ENCODE measurements around the gene MOV10. TPM values are rescaled to one million over a fixed set of nuclear protein-coding genes. Genes with fewer than 3 reads are reported as not detected.

MOV10 gene
- total RNA-seq, 4 donors from 2014 or later: 75.3 to 161 (median 143) TPM

DNA sequence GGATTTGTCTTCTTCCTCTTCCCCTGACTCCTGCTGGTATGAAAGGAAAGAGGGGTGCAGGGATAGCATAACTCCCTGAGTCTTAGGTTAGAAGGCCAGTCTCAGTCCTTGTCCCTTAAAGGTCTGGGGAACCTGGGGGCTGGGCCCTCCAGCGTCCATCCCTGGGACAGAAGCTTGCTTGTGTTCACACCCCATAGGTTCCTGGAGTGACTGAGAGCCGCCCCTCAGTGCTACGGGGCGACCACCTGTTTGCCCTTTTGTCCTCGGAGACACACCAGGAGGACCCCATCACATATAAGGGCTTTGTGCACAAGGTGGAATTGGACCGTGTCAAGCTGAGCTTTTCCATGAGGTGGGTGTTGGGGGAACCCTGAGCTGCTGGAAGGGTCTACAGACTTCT is 19.4 kb downstream of the MOV10 start:
- no peaks in the 10 kb centered on the region for H3K9me3 ChIP-seq
- H3K4me1 ChIP-seq: peaks cover 0 to 11% (median 0%) of the 10 kb centered on the region in 4 donors
- H3K36me3 ChIP-seq: peaks cover 0 to 89% (median 0%) of the 10 kb centered on the region in 3 donors
- TF ChIP-seq CTCF (IDR thresholded peaks at IDR 0.05): no peak
- no peaks in the 10 kb centered on the region for H3K27me3 ChIP-seq
- DNase-seq: peak in 1 of 3 donors; percentile 18
- H3K27ac ChIP-seq: no peak overlapping the region
- H3K4me3 ChIP-seq: no peak overlapping the region

- no peak for TF ChIP-seq CTCF (IDR thresholded peaks at IDR 0.05)
- Histone ChIP-seq H3K27me3 (no peaks in the 10 kb centered on the region), H3K4me3 (no peak overlapping the region), H3K27ac (no peak overlapping the region), H3K9me3 (no peaks in the 10 kb centered on the region), H3K4me1 (peaks cover 0 to 17% (median 1%) of the 10 kb centered on the region in 4 donors), H3K36me3 (peaks cover 0 to 86% (median 0%) of the 10 kb centered on the region in 3 donors)
- peak in 1 of 3 donors; percentile 43 for DNase-seq
These were observed 20.0 kb downstream of the MOV10 start for GRCh38 chr1:112694363-112694929.

- H3K27ac ChIP-seq: no peak overlapping the region
- H3K36me3 ChIP-seq: peaks cover 0 to 77% (median 0%) of the 10 kb centered on the region in 3 donors
- no peak overlapping the region for H3K4me3 ChIP-seq
- no peaks in the 10 kb centered on the region for H3K27me3 ChIP-seq
- peak in 1 of 3 donors; percentile 40 for DNase-seq
- peaks cover 4 to 25% (median 6%) of the 10 kb centered on the region in 4 donors for H3K4me1 ChIP-seq
- TF ChIP-seq POLR2A (IDR thresholded peaks at IDR 0.05): no peak
- H3K9me3 ChIP-seq: no peaks in the 10 kb centered on the region
These were observed 20.8 kb downstream of the MOV10 start for GRCh38 chr1:112695276-112695675.

DNA sequence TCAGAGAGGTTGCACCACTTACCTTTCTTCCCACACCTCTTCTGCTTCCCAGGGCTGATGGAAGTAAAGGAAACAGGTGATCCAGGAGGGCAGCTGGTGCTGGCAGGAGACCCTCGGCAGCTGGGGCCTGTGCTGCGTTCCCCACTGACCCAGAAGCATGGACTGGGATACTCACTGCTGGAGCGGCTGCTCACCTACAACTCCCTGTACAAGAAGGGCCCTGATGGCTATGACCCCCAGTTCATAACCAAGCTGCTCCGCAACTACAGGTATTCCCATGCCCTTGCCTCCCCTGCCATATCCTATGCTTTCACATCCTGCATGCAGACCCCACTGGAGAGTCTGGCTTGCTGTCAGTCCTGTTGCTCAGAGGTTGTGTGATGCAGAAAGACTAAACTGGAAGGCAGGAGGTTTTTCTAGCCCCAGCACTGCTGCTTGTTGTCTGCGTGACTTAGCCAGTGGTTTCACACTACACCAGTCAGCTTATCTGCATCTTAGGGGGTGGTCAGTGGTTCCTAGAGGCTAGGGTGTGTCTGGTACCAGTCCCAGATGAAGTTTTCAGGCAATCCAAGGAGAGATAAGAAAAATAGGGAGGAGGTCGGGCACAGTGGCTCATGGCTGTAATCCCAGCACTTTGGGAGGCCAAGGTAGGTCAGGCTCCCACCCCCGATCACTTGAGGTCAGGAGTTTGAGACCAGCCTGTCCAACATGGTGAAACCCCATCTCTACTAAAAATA is 22.3 kb downstream of the MOV10 start:
- no peak overlapping the region for H3K27ac ChIP-seq

GRCh38 chr1:112697781-112698201 is 23.3 kb downstream of the MOV10 start:
- peaks cover 0 to 70% (median 0%) of the 10 kb centered on the region in 3 donors for H3K36me3 ChIP-seq
- DNase-seq: peak in 1 of 3 donors; percentile 45
- H3K27ac ChIP-seq: peak overlapping the region in 3 of 4 donors; percentile 65 to 100 (median 93)

More for the DNA sequence above, 22.3 kb downstream of the MOV10 start:
- no peak overlapping the region for H3K4me3 ChIP-seq
- DNase-seq: peak in 1 of 3 donors; percentile 34
- TF ChIP-seq POLR2A (IDR thresholded peaks at IDR 0.05): no peak
- H3K36me3 ChIP-seq: peaks cover 0 to 70% (median 0%) of the 10 kb centered on the region in 3 donors
- no peaks in the 10 kb centered on the region for H3K9me3 ChIP-seq
- H3K27me3 ChIP-seq: no peaks in the 10 kb centered on the region
- peaks cover 16 to 40% (median 17%) of the 10 kb centered on the region in 4 donors for H3K4me1 ChIP-seq

More at GRCh38 chr1:112697781-112698201, 23.3 kb downstream of the MOV10 start:
- no peaks in the 10 kb centered on the region for H3K27me3 ChIP-seq
- H3K9me3 ChIP-seq: no peaks in the 10 kb centered on the region
- H3K4me3 ChIP-seq: peak overlapping the region in 1 of 4 donors; percentile 11
- H3K4me1 ChIP-seq: peaks cover 16 to 50% (median 19%) of the 10 kb centered on the region in 4 donors
- TF ChIP-seq CTCF (IDR thresholded peaks at IDR 0.05) (no peak), POLR2A (IDR thresholded peaks at IDR 0.05) (no peak)
